ENCODE measurements around the gene CKMT2. TPM values are rescaled to one million over a fixed set of nuclear protein-coding genes. Genes with fewer than 3 reads are reported as not detected.

The CKMT2 gene
- total RNA-seq, 4 donors from 2014 or later = 2.1 TPM; not detected in 3

DNA sequence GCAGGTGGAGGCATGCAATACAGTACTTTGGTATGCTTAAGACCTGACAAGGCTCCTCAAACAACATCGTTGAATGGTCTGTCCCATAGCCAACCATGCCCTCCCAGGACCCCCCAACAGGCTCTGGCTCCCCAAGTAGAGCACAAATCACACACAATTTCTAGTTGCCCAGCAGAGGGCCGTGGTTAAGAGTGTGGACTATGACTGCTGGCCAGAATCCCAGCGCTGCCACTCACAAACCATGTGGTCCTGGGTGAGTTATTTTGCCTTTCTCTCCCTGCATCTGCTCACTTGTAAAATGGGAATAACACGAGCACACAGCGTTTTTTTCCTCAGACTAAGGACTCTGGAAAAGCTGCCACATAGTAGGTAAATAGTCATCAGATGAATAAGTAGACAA, 6.5 kb downstream of the CKMT2 start:
- intact Hi-C loops (cut with DNase I) = no loop called here
- WGBS, 2 donors = 66 to 76% methylated on average over 3 to 5 of the region's 5 CpGs
- H3K4me3 ChIP-seq = no peak overlapping the region
- no peak overlapping the region for H3K27ac ChIP-seq
- TF ChIP-seq, protein P1, sequence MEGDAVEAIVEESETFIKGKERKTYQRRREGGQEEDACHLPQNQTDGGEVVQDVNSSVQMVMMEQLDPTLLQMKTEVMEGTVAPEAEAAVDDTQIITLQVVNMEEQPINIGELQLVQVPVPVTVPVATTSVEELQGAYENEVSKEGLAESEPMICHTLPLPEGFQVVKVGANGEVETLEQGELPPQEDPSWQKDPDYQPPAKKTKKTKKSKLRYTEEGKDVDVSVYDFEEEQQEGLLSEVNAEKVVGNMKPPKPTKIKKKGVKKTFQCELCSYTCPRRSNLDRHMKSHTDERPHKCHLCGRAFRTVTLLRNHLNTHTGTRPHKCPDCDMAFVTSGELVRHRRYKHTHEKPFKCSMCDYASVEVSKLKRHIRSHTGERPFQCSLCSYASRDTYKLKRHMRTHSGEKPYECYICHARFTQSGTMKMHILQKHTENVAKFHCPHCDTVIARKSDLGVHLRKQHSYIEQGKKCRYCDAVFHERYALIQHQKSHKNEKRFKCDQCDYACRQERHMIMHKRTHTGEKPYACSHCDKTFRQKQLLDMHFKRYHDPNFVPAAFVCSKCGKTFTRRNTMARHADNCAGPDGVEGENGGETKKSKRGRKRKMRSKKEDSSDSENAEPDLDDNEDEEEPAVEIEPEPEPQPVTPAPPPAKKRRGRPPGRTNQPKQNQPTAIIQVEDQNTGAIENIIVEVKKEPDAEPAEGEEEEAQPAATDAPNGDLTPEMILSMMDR (IDR thresholded peaks at IDR 0.05) = no peak
- TF ChIP-seq POLR2A (IDR thresholded peaks at IDR 0.05) = no peak
- H3K36me3 ChIP-seq = no peaks in the 10 kb centered on the region
- H3K9me3 ChIP-seq = no peaks in the 10 kb centered on the region
- no peak for DNase-seq
- peaks cover 0 to 14% (median 0%) of the 10 kb centered on the region in 3 donors for H3K4me1 ChIP-seq
- H3K27me3 ChIP-seq = no peaks in the 10 kb centered on the region

DNA sequence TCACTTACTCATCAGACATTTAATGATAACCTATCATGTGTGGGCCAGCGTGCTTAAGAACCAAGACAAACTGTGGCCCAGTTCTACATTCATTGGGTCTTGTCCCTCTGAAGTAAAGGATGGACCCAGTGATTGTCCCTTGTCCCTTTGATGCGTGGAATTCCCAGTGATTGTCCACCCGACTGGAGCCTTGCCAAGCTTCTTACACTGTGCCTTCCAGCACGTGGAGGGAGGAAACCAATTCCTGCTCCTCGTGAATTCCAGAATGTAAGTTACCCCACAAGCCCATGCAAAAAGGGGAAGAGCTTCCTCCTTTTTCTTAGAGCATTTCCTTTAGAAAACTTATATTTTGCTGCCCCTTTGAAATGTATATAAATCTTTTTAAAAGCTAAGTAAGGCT, 7.9 kb downstream of the CKMT2 start:
- H3K4me3 ChIP-seq = no peak overlapping the region
- no peak overlapping the region for H3K27ac ChIP-seq
- WGBS, 2 donors = 58 to 72% methylated on average over 5 of the region's 5 CpGs
- no peak for TF ChIP-seq POLR2A (IDR thresholded peaks at IDR 0.05)
- TF ChIP-seq, protein P1 (IDR thresholded peaks at IDR 0.05) = no peak
- peaks cover 0 to 18% (median under 1%) of the 10 kb centered on the region in 3 donors for H3K4me1 ChIP-seq
- no peaks in the 10 kb centered on the region for H3K9me3 ChIP-seq
- no peaks in the 10 kb centered on the region for H3K27me3 ChIP-seq
- H3K36me3 ChIP-seq = no peaks in the 10 kb centered on the region
- no peak for DNase-seq
- intact Hi-C loops (cut with DNase I) = no loop called here

DNA sequence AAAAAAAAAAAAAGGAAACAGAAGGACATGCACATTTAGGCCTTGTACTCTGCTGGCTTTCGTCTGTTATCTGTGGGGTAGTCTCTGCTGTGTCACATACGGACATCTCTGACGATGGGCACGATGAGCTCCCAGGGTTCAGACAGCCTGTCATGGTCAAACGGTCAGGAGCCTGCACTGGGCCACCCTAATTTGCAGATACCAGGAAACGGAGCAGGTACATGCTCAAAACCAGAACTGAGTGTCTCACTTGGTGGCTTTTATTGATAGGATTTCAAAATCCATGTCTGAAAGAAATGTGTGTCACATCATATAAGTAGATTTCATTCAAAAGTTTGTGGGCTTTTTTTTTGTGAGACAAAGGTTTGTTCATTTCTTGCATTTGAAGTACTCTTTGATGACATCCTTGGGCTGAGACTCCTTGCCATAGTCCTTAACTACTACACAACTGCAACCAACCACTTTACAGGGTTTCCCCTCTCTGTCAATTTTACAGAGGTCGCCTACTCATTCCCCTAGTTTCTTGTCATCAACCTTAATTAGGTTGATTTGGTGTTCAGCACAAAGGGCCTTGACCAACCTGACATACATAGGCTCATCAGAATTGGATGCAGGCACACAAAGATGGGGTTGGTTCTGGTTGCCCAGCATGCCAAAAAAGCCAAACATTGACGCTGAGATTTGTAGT, 9.0 kb downstream of the CKMT2 start:
- H3K36me3 ChIP-seq = no peaks in the 10 kb centered on the region
- no peaks in the 10 kb centered on the region for H3K9me3 ChIP-seq
- no peak overlapping the region for H3K4me3 ChIP-seq
- 75 to 85% methylated on average over 8 of the region's 8 CpGs for WGBS, 2 donors
- TF ChIP-seq, protein P1 (IDR thresholded peaks at IDR 0.05) = no peak
- no peak for TF ChIP-seq POLR2A (IDR thresholded peaks at IDR 0.05)
- intact Hi-C loops (cut with DNase I) = no loop called here
- no peaks in the 10 kb centered on the region for H3K27me3 ChIP-seq
- H3K4me1 ChIP-seq = peaks cover 0 to 29% (median 10%) of the 10 kb centered on the region in 3 donors
- DNase-seq = no peak
- H3K27ac ChIP-seq = no peak overlapping the region

DNA sequence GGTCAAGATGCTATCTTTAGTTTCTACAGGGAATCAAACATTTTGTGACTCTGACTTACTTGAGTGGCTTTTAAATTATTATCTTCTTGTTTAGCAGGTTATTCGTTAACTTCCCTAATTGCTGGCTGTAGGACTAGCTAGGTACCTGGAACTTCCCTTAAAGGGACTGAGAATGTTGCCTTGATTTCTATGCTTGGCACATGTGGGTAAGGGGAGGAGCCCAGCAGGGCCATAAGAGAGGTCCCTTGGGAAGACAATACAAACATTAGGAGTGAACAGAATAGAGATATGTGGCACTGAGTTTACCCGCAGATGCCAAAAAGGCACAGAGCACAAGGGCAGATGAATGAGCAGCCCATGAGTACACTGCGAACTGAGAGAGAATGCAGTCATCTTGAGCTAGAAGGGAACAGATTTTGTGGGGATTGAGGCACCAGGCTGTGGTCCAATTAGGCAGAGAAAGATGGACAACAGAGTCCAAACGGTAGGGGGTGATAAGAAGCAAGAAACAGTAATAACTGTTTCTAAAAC, 9.8 kb downstream of the CKMT2 start:
- H3K4me3 ChIP-seq = no peak overlapping the region
- no peaks in the 10 kb centered on the region for H3K36me3 ChIP-seq
- no peaks in the 10 kb centered on the region for H3K9me3 ChIP-seq
- intact Hi-C loops (cut with DNase I) = no loop called here
- 77 to 84% methylated on average over 4 of the region's 4 CpGs for WGBS, 2 donors
- TF ChIP-seq, protein P1 (IDR thresholded peaks at IDR 0.05) = no peak
- TF ChIP-seq POLR2A (IDR thresholded peaks at IDR 0.05) = no peak
- DNase-seq = no peak
- H3K4me1 ChIP-seq = peaks cover 0 to 38% (median 18%) of the 10 kb centered on the region in 3 donors
- H3K27me3 ChIP-seq = no peaks in the 10 kb centered on the region
- H3K27ac ChIP-seq = no peak overlapping the region

DNA sequence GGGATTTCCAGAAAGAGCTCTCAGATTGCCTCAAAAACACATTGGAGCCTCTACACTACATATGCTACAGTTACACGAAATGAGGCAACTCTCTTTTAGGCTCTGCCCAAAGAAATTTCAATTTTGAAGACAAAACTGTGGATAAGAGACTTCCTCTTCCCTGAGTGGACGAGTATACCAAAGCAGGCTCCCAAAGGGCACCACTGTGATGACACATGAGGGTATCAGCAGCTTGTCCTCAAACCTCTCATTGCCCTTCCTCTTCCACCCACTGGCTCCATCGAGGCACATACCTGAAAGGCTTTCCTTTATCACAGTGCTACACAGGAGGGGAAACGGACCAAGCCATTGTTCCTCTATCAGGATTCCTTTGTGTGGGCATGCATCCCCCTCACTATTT, 11.3 kb downstream of the CKMT2 start:
- no peak for DNase-seq
- intact Hi-C loops (cut with DNase I) = no loop called here
- TF ChIP-seq, protein P1 (IDR thresholded peaks at IDR 0.05) = no peak
- no peak for TF ChIP-seq POLR2A (IDR thresholded peaks at IDR 0.05)
- Histone ChIP-seq H3K4me3 (no peak overlapping the region), H3K36me3 (no peaks in the 10 kb centered on the region), H3K27me3 (no peaks in the 10 kb centered on the region), H3K4me1 (peaks cover 0 to 43% (median 19%) of the 10 kb centered on the region in 3 donors), H3K27ac (no peak overlapping the region), H3K9me3 (no peaks in the 10 kb centered on the region)
- 75 to 87% methylated on average over 3 to 4 of the region's 4 CpGs for WGBS, 2 donors

Data from esophagus squamous epithelium (tissue), 5 donors.